Fibroblast of lung (primary cell): ENCODE measurements around the gene KLHL33.

ENCODE experiments used
- CTCF ChIP-seq, 2 donors: IDR thresholded peaks in 1 of 2; conservative IDR thresholded peaks in 1 of 2; 1 replicate in 1 of 2; 2 replicates in 1 of 2; pipeline ENCODE4 v1.5.1; 2011 to 2012; ENCODE audit warnings: low read length in 2 of 2, control low read depth in 1 of 2, inconsistent platforms in 1 of 2, low read depth in 1 of 2, mild to moderate bottlenecking in 1 of 2
- EZH2 ChIP-seq: IDR thresholded peaks from 2 replicates; pipeline ENCODE4 v1.5.1; 2012; ENCODE audit warnings: low read length, control low read depth, mild to moderate bottlenecking; ENCODE audit errors: missing control alignments

DNA sequence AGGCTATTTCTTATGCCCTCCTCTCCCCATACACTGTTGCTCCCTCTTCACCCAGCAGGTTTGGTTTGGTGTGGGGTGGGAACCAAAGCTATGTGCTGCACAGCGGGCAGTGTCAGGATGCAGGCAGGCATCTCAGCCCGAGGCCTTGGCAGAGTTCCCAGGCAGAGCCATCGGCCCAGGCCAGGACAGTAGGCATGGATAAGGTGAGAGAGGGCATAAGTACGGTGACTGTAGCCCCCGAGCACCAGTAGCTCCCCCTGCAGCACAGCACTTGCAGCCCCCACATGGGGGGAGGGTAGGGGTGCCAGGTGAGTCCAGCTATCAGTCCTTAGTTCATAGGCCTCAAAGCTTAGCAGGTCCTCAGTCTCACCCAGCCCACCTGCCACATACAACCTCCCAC, 7.2 kb downstream of the KLHL33 start:
- TF ChIP-seq CTCF (conservative IDR thresholded peaks at IDR 0.05 in 1 of 2, IDR thresholded peaks at IDR 0.05 in 1 of 2; ENCODE audit: low read depth in 1 of 2, low read length in 2 of 2) = no peak
- TF ChIP-seq EZH2 = no peak
